NCI-H748 treated with DMSO at 0.1 percent for 48 hours (cell line): ENCODE data around the gene PCDHB6.
"Not testable (repeated sequence)": the region's sequence is repeated elsewhere in the genome, so short reads cannot be mapped to it uniquely, and the experiment has no call there.

Experiments used
- DNase-seq: peaks from one replicate; lab custom pipeline; 2025; lab: John Stamatoyannopoulos, UW

Gene PCDHB6

GRCh38 chr5:141149812-141150211, at the start of gene PCDHB6:
Gene PCDHB6 (plus strand): TSS chr5:141150057. CDS start chr5:141150258, 201 bp downstream.
- DNase-seq = peak; percentile 46

- DNase-seq = no peak
These were observed 49.5 kb upstream of the PCDHB6 start, which contains the start of gene PCDHB3 for GRCh38 chr5:141100243-141100805. Gene PCDHB3 (plus strand): TSS chr5:141100473. CDS start chr5:141100650, 177 bp downstream.

- DNase-seq = no peak
These were observed 48.8 kb upstream of the PCDHB6 start for GRCh38 chr5:141101059-141101458.

GRCh38 chr5:141102070-141102469, 47.8 kb upstream of the PCDHB6 start:
- not testable (repeated sequence) for DNase-seq

- not testable (repeated sequence) for DNase-seq
These were observed 47.4 kb upstream of the PCDHB6 start for GRCh38 chr5:141102471-141102870.

GRCh38 chr5:141105350-141105749, 44.5 kb upstream of the PCDHB6 start:
- DNase-seq = no peak

GRCh38 chr5:141119250-141119649, 30.6 kb upstream of the PCDHB6 start:
- DNase-seq = no peak

- peak; percentile 63 for DNase-seq
These were observed 28.3 kb upstream of the PCDHB6 start, which contains the start of gene PCDHB4 for GRCh38 chr5:141121563-141121962. Gene PCDHB4 (plus strand): TSS chr5:141121818. CDS start chr5:141121999, 181 bp downstream.

GRCh38 chr5:141121985-141122384, 27.9 kb upstream of the PCDHB6 start:
- DNase-seq = peak; percentile 48

GRCh38 chr5:141123396-141124135, 26.3 kb upstream of the PCDHB6 start:
- not testable (repeated sequence) for DNase-seq

GRCh38 chr5:141127305-141127704, 22.6 kb upstream of the PCDHB6 start:
- DNase-seq = no peak

- peak; percentile 85 for DNase-seq
These were observed 14.7 kb upstream of the PCDHB6 start, which contains the start of gene PCDHB5 for GRCh38 chr5:141135030-141135717. Gene PCDHB5 (plus strand): TSS chr5:141135206. CDS start chr5:141135435, 229 bp downstream.

GRCh38 chr5:141135718-141136266, 14.1 kb upstream of the PCDHB6 start:
- DNase-seq = peak; percentile 38

- DNase-seq = not testable (repeated sequence)
These were observed 12.5 kb upstream of the PCDHB6 start for GRCh38 chr5:141137346-141137745.

GRCh38 chr5:141150224-141150992, 551 bp downstream of the PCDHB6 start:
- DNase-seq = no peak

- no peak for DNase-seq
These were observed 1.1 kb downstream of the PCDHB6 start for GRCh38 chr5:141150993-141151325.

- DNase-seq = not testable (repeated sequence)
These were observed 1.8 kb downstream of the PCDHB6 start for GRCh38 chr5:141151632-141152031.

GRCh38 chr5:141152096-141152495, 2.2 kb downstream of the PCDHB6 start:
- not testable (repeated sequence) for DNase-seq

- peak; percentile 80 for DNase-seq
These were observed 5.9 kb downstream of the PCDHB6 start for GRCh38 chr5:141155540-141156374.

- not testable (repeated sequence) for DNase-seq
These were observed 7.5 kb downstream of the PCDHB6 start for GRCh38 chr5:141157356-141157755.

- DNase-seq = not testable (repeated sequence)
These were observed 8.0 kb downstream of the PCDHB6 start for GRCh38 chr5:141157901-141158300.
